ENCODE results near the gene SOX6. TPM values are rescaled to one million over a fixed set of nuclear protein-coding genes. Genes with fewer than 3 reads are reported as not detected.
"Not testable (repeated sequence)": the region's sequence is repeated elsewhere in the genome, so short reads cannot be mapped to it uniquely, and the experiment has no call there.

The SOX6 gene
- total RNA-seq, 4 donors from 2014 or later = 1.7 to 3.6 (median 3.2) TPM

- Histone ChIP-seq H3K36me3 (no peaks in the 10 kb centered on the region), H3K4me3 (no peak overlapping the region), H3K27me3 (peaks cover 0 to 7% (median 0%) of the 10 kb centered on the region in 4 donors), H3K9me3 (peaks cover 0 to 8% (median 0%) of the 10 kb centered on the region in 4 donors), H3K4me1 (no peaks in the 10 kb centered on the region), H3K27ac (replicated peaks in 1 of 4) (no peak overlapping the region)
- intact Hi-C loops (cut with DNase I) = no loop called here
- TF ChIP-seq POLR2AphosphoS5 (IDR thresholded peaks at IDR 0.05) (no peak), EP300 (IDR thresholded peaks at IDR 0.05) (no peak), POLR2A (IDR thresholded peaks at IDR 0.05; ENCODE audit: low read depth) (no peak)
- TF ChIP-seq, protein P1, sequence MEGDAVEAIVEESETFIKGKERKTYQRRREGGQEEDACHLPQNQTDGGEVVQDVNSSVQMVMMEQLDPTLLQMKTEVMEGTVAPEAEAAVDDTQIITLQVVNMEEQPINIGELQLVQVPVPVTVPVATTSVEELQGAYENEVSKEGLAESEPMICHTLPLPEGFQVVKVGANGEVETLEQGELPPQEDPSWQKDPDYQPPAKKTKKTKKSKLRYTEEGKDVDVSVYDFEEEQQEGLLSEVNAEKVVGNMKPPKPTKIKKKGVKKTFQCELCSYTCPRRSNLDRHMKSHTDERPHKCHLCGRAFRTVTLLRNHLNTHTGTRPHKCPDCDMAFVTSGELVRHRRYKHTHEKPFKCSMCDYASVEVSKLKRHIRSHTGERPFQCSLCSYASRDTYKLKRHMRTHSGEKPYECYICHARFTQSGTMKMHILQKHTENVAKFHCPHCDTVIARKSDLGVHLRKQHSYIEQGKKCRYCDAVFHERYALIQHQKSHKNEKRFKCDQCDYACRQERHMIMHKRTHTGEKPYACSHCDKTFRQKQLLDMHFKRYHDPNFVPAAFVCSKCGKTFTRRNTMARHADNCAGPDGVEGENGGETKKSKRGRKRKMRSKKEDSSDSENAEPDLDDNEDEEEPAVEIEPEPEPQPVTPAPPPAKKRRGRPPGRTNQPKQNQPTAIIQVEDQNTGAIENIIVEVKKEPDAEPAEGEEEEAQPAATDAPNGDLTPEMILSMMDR (IDR thresholded peaks at IDR 0.05) = no peak
- WGBS = 85% methylated on average over 5 of the region's 5 CpGs
- DNase-seq (ENCODE audit: extremely low spot score) = no peak
Measured at GRCh38 chr11:15927196-15927863, 429.0 kb downstream of the SOX6 start.

GRCh38 chr11:15926071-15926470 is 430.3 kb downstream of the SOX6 start:
- Histone ChIP-seq H3K9me3 (no peaks in the 10 kb centered on the region), H3K4me3 (no peak overlapping the region), H3K27me3 (peaks cover 0 to 7% (median 0%) of the 10 kb centered on the region in 4 donors), H3K36me3 (no peaks in the 10 kb centered on the region), H3K4me1 (no peaks in the 10 kb centered on the region), H3K27ac (replicated peaks in 1 of 4) (no peak overlapping the region)
- 88% methylated on average over 2 of the region's 2 CpGs for WGBS
- DNase-seq (ENCODE audit: extremely low spot score) = no peak
- TF ChIP-seq EP300 (IDR thresholded peaks at IDR 0.05) = no peak
- TF ChIP-seq POLR2AphosphoS5 (IDR thresholded peaks at IDR 0.05) = no peak
- TF ChIP-seq POLR2A (IDR thresholded peaks at IDR 0.05; ENCODE audit: low read depth) = no peak
- TF ChIP-seq, protein P1 (IDR thresholded peaks at IDR 0.05) = no peak
- intact Hi-C loops (cut with DNase I) = no loop called here

DNA sequence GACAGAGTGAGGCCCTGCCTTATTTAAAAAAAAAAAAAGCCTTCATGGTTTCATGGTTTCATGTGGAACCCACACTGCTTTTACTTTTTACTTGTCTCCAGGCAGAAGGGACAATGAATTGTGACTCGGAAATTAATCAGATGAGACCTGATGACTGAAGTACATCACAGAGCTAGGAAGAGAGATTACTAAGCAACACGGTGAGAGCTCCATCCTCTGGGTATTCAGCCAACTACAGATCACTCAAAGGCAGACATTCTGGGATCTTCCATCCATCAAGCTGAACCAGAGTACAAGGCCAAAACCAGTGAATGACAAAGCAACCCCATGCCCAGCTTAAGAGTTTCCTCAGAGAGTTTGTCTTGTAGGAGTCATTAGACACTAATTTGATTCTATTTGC is 433.2 kb downstream of the SOX6 start:
- H3K27me3 ChIP-seq = no peaks in the 10 kb centered on the region
- H3K27ac ChIP-seq (replicated peaks in 1 of 4) = no peak overlapping the region
- intact Hi-C loops (cut with DNase I) = no loop called here
- no peak overlapping the region for H3K4me3 ChIP-seq
- no peaks in the 10 kb centered on the region for H3K4me1 ChIP-seq
- no peak for DNase-seq (ENCODE audit: extremely low spot score)
- 61% methylated on average over 2 of the region's 2 CpGs for WGBS
- no peaks in the 10 kb centered on the region for H3K36me3 ChIP-seq
- TF ChIP-seq EP300 (IDR thresholded peaks at IDR 0.05) (no peak), POLR2A (IDR thresholded peaks at IDR 0.05; ENCODE audit: low read depth) (no peak), POLR2AphosphoS5 (IDR thresholded peaks at IDR 0.05) (no peak)
- TF ChIP-seq, protein P1 (IDR thresholded peaks at IDR 0.05) = no peak
- H3K9me3 ChIP-seq = no peaks in the 10 kb centered on the region

GRCh38 chr11:15922745-15923144 is 433.6 kb downstream of the SOX6 start:
- DNase-seq (ENCODE audit: extremely low spot score); H3K4me1 ChIP-seq; H3K4me3 ChIP-seq; H3K27ac ChIP-seq (replicated peaks in 1 of 4); H3K36me3 ChIP-seq; intact Hi-C loops (cut with DNase I); H3K9me3 ChIP-seq; H3K27me3 ChIP-seq: not testable (repeated sequence)
- 95% methylated on average over 6 of the region's 6 CpGs for WGBS

DNA sequence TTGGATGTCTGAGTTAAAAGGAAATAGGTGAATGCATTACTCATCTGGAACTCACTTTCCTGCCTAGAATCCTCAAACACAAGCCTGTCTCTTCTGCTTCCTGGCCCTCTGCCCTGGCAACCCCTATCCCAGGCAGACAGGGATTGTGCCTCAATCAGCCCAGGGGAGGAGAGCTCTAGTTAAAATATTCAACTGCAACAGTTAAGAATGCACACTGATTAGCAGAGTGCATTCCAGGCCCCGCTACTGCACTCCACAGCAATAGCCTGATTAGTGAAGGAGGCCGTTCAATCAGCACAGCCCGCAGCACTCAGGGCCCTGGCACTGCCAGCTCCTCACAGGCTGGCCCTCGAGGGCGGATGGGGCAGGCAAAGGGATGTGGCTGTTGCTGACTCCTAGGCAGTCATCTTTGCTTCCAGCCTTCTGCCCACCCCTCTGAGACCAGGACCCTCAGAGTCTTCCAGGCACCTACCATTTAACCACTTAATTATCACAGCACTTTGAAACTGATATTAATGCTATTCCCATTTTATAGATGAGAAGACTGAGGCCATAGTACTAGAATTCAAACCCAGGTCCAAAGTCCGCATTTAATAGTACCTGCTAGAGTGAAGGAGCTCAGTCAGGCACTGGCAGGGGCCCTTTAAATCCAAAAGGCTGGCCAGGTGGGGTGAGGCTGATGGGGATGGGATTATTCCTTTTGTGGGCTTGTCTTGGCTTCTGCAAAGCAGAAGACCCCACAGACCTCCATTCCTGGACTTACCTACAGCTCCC is 435.3 kb downstream of the SOX6 start:
- Histone ChIP-seq H3K27ac (replicated peaks in 1 of 4) (no peak overlapping the region), H3K27me3 (no peaks in the 10 kb centered on the region), H3K4me1 (no peaks in the 10 kb centered on the region), H3K9me3 (no peaks in the 10 kb centered on the region), H3K36me3 (no peaks in the 10 kb centered on the region), H3K4me3 (no peak overlapping the region)
- TF ChIP-seq POLR2AphosphoS5 (IDR thresholded peaks at IDR 0.05) (no peak), EP300 (IDR thresholded peaks at IDR 0.05) (no peak), POLR2A (IDR thresholded peaks at IDR 0.05; ENCODE audit: low read depth) (no peak)
- TF ChIP-seq, protein P1 (IDR thresholded peaks at IDR 0.05) = no peak
- 90% methylated on average over 6 of the region's 6 CpGs for WGBS
- DNase-seq (ENCODE audit: extremely low spot score) = no peak
- intact Hi-C loops (cut with DNase I) = no loop called here

All from esophagus muscularis mucosa (tissue), 4 donors.